ENCODE data around the gene FYCO1. TPM values are rescaled to one million over a fixed set of nuclear protein-coding genes. Genes with fewer than 3 reads are reported as not detected.
A peak's percentile ranks its signal among the peaks of the same experiment; 100 is the strongest.

The FYCO1 gene
- total RNA-seq, 4 donors from 2014 or later, result 38.2 to 66.6 (median 50.5) TPM

DNA sequence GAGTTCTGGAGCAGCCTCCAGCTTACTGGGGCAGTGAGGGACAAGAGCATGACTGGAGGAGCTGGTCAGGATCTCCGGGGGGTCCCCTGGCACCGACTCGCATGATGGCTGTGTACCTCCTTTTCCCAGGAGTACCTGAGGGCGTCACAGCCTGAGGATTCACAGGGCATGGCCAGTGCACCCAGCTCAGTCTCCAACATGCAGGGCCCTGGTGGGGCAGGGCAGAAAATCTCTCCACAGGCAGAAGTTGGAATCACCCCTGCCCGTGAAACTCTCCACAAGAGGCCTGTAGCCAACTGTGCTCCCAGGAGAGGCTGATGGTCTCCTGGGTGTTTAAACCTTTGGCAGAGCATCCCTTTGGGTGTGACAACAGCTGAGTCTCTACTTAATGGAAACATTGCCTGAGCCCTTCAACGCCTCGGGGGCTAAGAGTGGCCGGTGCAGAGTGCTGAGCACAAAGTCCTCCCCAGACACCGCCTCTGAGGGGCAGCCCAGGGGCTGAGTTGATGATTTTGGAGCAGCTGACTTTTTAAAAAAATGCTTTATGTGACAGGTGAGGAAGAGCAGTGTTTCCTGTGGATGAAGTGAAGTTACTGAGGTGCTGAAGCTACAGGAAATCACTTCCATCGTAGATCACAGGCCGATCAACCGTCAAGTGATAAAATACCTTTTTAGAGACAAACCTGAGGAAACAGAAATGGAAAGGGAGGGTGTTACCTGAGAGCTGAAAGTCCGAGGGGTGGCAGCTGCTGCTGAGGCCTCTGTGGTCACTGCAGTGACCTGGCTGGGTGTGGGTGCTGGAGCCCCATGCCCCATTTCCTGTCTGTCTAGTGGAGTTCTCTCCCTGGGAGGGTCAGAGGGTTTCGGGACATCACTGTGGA, 74.2 kb downstream of the FYCO1 start:
- H3K9me3 ChIP-seq, result no peaks in the 10 kb centered on the region
- intact Hi-C loops (cut with DNase I), result loop anchor here (5.0 kb wide), 1 partner anchor 159 kb away; no protein-coding TSS in a partner anchor
- H3K36me3 ChIP-seq, result peaks cover 52 to 54% of the 10 kb centered on the region in 2 donors
- no peaks in the 10 kb centered on the region for H3K27me3 ChIP-seq
- 84 to 92% methylated on average over 13 of the region's 14 CpGs for WGBS, 2 donors
- no peak overlapping the region for H3K4me3 ChIP-seq (replicated peaks in 1 of 3)
- H3K27ac ChIP-seq, result no peak overlapping the region
- H3K4me1 ChIP-seq, result peaks cover 0 to under 1% of the 10 kb centered on the region in 2 donors
- DNase-seq, result no peak
- no peak for TF ChIP-seq POLR2A (IDR thresholded peaks at IDR 0.05)

- no peak for DNase-seq
- Histone ChIP-seq H3K27me3 (no peaks in the 10 kb centered on the region), H3K36me3 (peaks cover 30 to 36% of the 10 kb centered on the region in 2 donors), H3K4me3 (replicated peaks in 1 of 3) (no peak overlapping the region), H3K4me1 (peaks cover 0 to 9% of the 10 kb centered on the region in 2 donors), H3K27ac (no peak overlapping the region), H3K9me3 (no peaks in the 10 kb centered on the region)
- intact Hi-C loops (cut with DNase I), result no loop called here
- TF ChIP-seq CTCF (IDR thresholded peaks at IDR 0.05) (no peak), POLR2A (IDR thresholded peaks at IDR 0.05) (no peak)
- WGBS, 2 donors, result 90 to 91% methylated on average over 6 of the region's 6 CpGs
These were observed 78.3 kb downstream of the FYCO1 start for GRCh38 chr3:45917146-45917898.

GRCh38 chr3:45915518-45916231, 79.9 kb downstream of the FYCO1 start:
- WGBS, 2 donors, result 53 to 57% methylated on average over 13 of the region's 13 CpGs
- Histone ChIP-seq H3K27ac (no peak overlapping the region), H3K27me3 (no peaks in the 10 kb centered on the region), H3K4me3 (replicated peaks in 1 of 3) (no peak overlapping the region), H3K9me3 (no peaks in the 10 kb centered on the region), H3K36me3 (peaks cover 13 to 20% of the 10 kb centered on the region in 2 donors), H3K4me1 (peaks cover 0 to 9% of the 10 kb centered on the region in 2 donors)
- intact Hi-C loops (cut with DNase I), result no loop called here
- DNase-seq, result peak; percentile 52 to 60
- TF ChIP-seq POLR2A (IDR thresholded peaks at IDR 0.05), result no peak
- no peak for TF ChIP-seq CTCF (IDR thresholded peaks at IDR 0.05)

- WGBS, 2 donors, result 85 to 88% methylated on average over 9 of the region's 9 CpGs
- Histone ChIP-seq H3K27ac (no peak overlapping the region), H3K27me3 (no peaks in the 10 kb centered on the region), H3K36me3 (peaks cover 9 to 14% of the 10 kb centered on the region in 2 donors), H3K4me1 (peaks cover 0 to 9% of the 10 kb centered on the region in 2 donors), H3K4me3 (replicated peaks in 1 of 3) (no peak overlapping the region), H3K9me3 (no peaks in the 10 kb centered on the region)
- intact Hi-C loops (cut with DNase I), result no loop called here
- no peak for DNase-seq
- TF ChIP-seq CTCF (IDR thresholded peaks at IDR 0.05) (no peak), POLR2A (IDR thresholded peaks at IDR 0.05) (no peak)
These were observed 80.6 kb downstream of the FYCO1 start for GRCh38 chr3:45915059-45915439.

- H3K27ac ChIP-seq, result no peak overlapping the region
- intact Hi-C loops (cut with DNase I), result no loop called here
- H3K27me3 ChIP-seq, result no peaks in the 10 kb centered on the region
- 93 to 94% methylated on average over 7 of the region's 7 CpGs for WGBS, 2 donors
- DNase-seq, result no peak
- peaks cover 9 to 11% of the 10 kb centered on the region in 2 donors for H3K36me3 ChIP-seq
- no peak overlapping the region for H3K4me3 ChIP-seq (replicated peaks in 1 of 3)
- H3K4me1 ChIP-seq, result peaks cover 0 to 9% of the 10 kb centered on the region in 2 donors
- TF ChIP-seq POLR2A (IDR thresholded peaks at IDR 0.05) (no peak), CTCF (IDR thresholded peaks at IDR 0.05) (no peak)
- no peaks in the 10 kb centered on the region for H3K9me3 ChIP-seq
These were observed 81.1 kb downstream of the FYCO1 start for GRCh38 chr3:45914362-45915058.

All from thyroid gland (tissue), 4 donors.